ENCODE measurements around the gene DUSP12.

Gene DUSP12

DNA sequence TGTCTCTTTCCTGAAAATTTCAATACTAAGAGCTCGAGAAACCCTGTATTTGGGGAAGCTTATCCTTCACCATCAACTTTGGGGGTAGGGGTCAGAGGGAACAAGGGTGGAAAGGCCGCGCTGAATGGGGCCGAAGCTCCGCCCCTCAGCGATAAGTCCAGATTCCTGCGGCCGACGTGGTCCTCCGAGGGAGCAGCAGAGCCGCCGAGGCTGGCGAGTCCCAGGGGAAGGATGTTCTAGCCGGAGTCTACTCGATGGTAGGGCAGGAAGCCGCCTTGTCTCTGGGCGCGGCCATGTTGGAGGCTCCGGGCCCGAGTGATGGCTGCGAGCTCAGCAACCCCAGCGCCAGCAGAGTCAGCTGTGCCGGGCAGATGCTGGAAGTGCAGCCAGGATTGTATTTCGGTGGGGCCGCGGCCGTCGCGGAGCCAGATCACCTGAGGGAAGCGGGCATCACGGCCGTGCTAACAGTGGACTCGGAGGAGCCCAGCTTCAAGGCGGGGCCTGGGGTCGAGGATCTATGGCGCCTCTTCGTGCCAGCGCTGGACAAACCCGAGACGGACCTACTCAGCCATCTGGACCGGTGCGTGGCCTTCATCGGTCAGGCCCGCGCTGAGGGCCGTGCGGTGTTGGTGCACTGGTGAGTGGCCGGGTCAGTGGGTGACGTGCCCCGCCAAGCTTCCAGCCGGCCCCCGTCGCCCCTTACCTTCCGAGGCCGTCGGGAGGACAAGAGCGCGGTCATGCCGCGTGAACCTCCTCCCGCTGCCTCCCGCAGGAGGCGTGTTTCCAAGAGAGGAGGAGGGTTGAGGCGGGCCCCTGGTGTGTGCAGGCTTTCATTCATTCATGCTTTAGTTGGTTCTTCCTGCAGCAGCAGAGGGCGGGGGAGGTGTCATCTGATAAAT, at the start of gene DUSP12:
TSS of gene DUSP12 (plus strand) at position 278 of the 899 bp plus-strand sequence. CDS start at position 294, 16 bp downstream.
- DNase-seq (ENCODE audit: low read depth) = peak; percentile 97
- H3K4me3 ChIP-seq (replicated peaks; ENCODE audit: low read depth, low read length) = peak within 1 kb of the TSS; percentile 93
- TF ChIP-seq, protein P1, sequence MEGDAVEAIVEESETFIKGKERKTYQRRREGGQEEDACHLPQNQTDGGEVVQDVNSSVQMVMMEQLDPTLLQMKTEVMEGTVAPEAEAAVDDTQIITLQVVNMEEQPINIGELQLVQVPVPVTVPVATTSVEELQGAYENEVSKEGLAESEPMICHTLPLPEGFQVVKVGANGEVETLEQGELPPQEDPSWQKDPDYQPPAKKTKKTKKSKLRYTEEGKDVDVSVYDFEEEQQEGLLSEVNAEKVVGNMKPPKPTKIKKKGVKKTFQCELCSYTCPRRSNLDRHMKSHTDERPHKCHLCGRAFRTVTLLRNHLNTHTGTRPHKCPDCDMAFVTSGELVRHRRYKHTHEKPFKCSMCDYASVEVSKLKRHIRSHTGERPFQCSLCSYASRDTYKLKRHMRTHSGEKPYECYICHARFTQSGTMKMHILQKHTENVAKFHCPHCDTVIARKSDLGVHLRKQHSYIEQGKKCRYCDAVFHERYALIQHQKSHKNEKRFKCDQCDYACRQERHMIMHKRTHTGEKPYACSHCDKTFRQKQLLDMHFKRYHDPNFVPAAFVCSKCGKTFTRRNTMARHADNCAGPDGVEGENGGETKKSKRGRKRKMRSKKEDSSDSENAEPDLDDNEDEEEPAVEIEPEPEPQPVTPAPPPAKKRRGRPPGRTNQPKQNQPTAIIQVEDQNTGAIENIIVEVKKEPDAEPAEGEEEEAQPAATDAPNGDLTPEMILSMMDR (IDR thresholded peaks at IDR 0.05; ENCODE audit: low read length, missing control alignments) = peak; percentile 20

- TF ChIP-seq, protein P1 (IDR thresholded peaks at IDR 0.05; ENCODE audit: low read length, missing control alignments) = no peak
- DNase-seq (ENCODE audit: low read depth) = no peak
- no peak overlapping the region for H3K4me3 ChIP-seq (replicated peaks; ENCODE audit: low read depth, low read length)
Measured at GRCh38 chr1:161702250-161702649, 47.3 kb upstream of the DUSP12 start.

- TF ChIP-seq, protein P1 (IDR thresholded peaks at IDR 0.05; ENCODE audit: low read length, missing control alignments) = no peak
- DNase-seq (ENCODE audit: low read depth) = no peak
- H3K4me3 ChIP-seq (replicated peaks; ENCODE audit: low read depth, low read length) = no peak overlapping the region
Measured at GRCh38 chr1:161705537-161705936, 44.0 kb upstream of the DUSP12 start.

DNA sequence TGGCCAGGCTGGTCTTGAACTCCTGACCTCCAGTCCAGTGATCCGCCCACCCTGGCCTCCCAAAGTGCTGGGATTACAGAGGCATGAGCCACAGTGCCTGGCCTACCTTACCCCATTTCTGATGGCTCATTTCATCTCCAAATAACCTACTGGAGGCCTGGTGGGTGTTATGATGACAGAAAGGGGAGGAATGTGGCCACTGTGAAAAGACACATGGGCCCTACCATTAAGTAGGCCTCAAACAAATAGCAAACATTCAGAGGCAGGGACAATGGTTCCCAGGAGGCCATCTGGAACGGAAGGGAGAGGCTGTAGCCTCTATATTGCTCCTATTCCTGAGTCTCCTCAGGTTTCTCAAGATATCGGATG, 43.5 kb upstream of the DUSP12 start:
- TF ChIP-seq, protein P1 (IDR thresholded peaks at IDR 0.05; ENCODE audit: low read length, missing control alignments) = no peak
- no peak for DNase-seq (ENCODE audit: low read depth)
- H3K4me3 ChIP-seq (replicated peaks; ENCODE audit: low read depth, low read length) = no peak overlapping the region

DNA sequence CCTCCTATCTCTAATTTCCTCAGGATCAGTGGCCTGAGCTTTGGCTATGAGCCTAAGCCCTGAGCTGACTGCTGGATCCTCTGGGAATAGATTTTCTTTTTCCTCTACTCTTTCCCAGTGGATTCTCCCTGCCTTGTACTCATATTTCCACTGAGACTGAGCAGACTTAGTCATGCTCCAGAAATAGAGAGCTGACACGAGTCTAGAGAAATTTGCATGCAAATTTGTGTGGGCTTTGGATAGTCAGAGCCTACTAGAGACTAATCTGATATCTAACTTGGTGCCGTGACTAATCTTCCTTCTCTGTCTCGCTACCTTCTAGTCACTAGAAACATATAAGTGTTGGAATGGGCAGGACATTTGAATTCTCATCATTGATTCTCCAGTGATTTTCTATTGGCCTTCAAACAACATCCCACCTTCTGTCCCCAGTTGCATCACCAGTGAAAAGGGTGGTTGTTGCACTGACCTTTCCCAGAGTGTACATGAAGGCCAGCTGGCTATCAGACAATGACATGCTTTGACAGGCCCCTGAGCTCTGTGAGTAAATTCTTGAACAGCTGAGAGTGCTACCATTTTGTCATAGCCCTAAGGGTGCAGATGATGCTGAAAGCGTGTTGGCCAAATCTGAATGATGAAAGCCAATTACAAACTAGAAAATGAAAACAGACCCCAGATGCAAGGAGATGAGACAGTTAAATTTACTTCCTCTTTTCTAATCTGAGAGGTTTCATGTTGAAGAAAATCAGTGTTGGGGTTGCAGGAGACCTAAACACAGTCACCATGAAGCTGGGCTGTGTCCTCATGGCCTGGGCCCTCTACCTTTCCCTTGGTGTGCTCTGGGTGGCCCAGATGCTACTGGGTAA, 42.9 kb upstream of the DUSP12 start, which contains the start of gene FCRLA:
TSS of gene FCRLA (plus strand) at position 748 of the 866 bp plus-strand sequence. CDS start at position 784, 36 bp downstream.
- DNase-seq (ENCODE audit: low read depth) = peak; percentile 89
- H3K4me3 ChIP-seq (replicated peaks; ENCODE audit: low read depth, low read length) = no peak within 1 kb of the TSS
- TF ChIP-seq, protein P1 (IDR thresholded peaks at IDR 0.05; ENCODE audit: low read length, missing control alignments) = no peak

DNA sequence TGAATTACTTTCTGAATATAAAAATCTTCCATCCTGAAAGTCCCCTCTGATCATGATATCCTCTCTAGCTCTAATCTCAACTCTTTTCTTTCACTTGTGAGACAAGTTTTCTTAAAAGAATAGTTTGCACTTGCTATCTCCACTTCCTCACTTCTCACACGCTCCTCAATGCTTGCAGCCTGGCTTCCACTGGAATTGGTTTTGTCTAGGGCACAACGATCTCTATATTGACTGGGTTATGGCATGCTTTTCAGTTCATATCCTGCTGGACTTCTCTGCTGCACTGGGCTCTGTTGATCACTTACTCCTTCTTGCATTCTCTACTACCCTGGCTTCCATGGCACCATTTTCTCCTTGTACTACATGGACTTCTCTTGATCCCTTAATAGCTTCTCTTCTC, 42.1 kb upstream of the DUSP12 start:
- no peak overlapping the region for H3K4me3 ChIP-seq (replicated peaks; ENCODE audit: low read depth, low read length)
- no peak for DNase-seq (ENCODE audit: low read depth)
- TF ChIP-seq, protein P1 (IDR thresholded peaks at IDR 0.05; ENCODE audit: low read length, missing control alignments) = no peak

Data from fibroblast of pulmonary artery (primary cell).